KMS-11 (cell line): ENCODE results near the gene SULT1B1.

Experiments
- H2AFZ ChIP-seq: fragments of 200-600 bp; sonication (generic); 2 replicates; pipeline ENCODE4 v1.6.1; 2016; ENCODE audit warnings: antibody characterized with exemption, mixed run types, low read depth
- H3K27ac ChIP-seq: fragments of 200-600 bp; sonication (generic); 2 replicates; pipeline ENCODE4 v1.6.1; 2016; ENCODE audit warnings: mild to moderate bottlenecking, mixed run types
- H3K27me3 ChIP-seq: fragments of 200-600 bp; sonication (generic); 2 replicates; pipeline ENCODE4 v1.6.1; 2017; ENCODE audit warnings: mild to moderate bottlenecking, low read depth, mixed run types, moderate library complexity; ENCODE audit not compliant: insufficient read depth
- H3K36me3 ChIP-seq: fragments of 200-600 bp; sonication (generic); 2 replicates; pipeline ENCODE4 v1.6.1; 2017; ENCODE audit warnings: mild to moderate bottlenecking, mixed run types; ENCODE audit not compliant: insufficient read depth
- H3K4me1 ChIP-seq: fragments of 200-600 bp; sonication (generic); 2 replicates; pipeline ENCODE4 v1.6.1; 2016; ENCODE audit warnings: mild to moderate bottlenecking, low read depth, mixed run types; ENCODE audit not compliant: poor library complexity, severe bottlenecking
- H3K4me2 ChIP-seq: fragments of 200-600 bp; sonication (generic); 2 replicates; pipeline ENCODE4 v1.7.0; 2016; ENCODE audit warnings: mild to moderate bottlenecking, mixed run types
- H3K4me3 ChIP-seq: fragments of 200-600 bp; sonication (generic); IDR thresholded peaks from 2 replicates; pipeline ENCODE4 v1.6.1; 2017; ENCODE audit warnings: low read depth, low read length, mixed read lengths; ENCODE audit not compliant: insufficient read depth
- H3K79me2 ChIP-seq: fragments of 200-600 bp; sonication (generic); 2 replicates; pipeline ENCODE4 v1.6.1; 2016; ENCODE audit warnings: low read depth, mixed run types; ENCODE audit not compliant: insufficient read depth
- H3K9ac ChIP-seq: fragments of 200-600 bp; sonication (generic); 2 replicates; pipeline ENCODE4 v1.6.1; 2016; ENCODE audit warnings: mild to moderate bottlenecking, mixed run types
- H4K20me1 ChIP-seq: fragments of 200-600 bp; sonication (generic); 2 replicates; pipeline ENCODE4 v1.6.1; 2016; ENCODE audit warnings: mild to moderate bottlenecking, mixed run types; ENCODE audit not compliant: insufficient read depth
- CTCF ChIP-seq: fragments of 200-600 bp; sonication (generic); conservative IDR thresholded peaks from 2 replicates; pipeline ENCODE4 v1.6.1; 2017; ENCODE audit warnings: low read depth, mild to moderate bottlenecking, antibody characterized with exemption, low read length, moderate library complexity, mixed read lengths

Gene SULT1B1

GRCh38 chr4:69759189-69759604 is 1.2 kb downstream of the SULT1B1 start:
- Histone ChIP-seq H3K27me3 (no peaks in the 10 kb centered on the region), H3K27ac (no peak overlapping the region), H4K20me1 (no peaks in the 10 kb centered on the region), H3K36me3 (no peaks in the 10 kb centered on the region), H3K4me3 (no peak overlapping the region), H3K79me2 (no peaks in the 10 kb centered on the region), H2AFZ (no peak overlapping the region), H3K4me2 (no peak overlapping the region), H3K4me1 (peaks cover 3% of the 10 kb centered on the region), H3K9ac (no peak overlapping the region)
- no peak for TF ChIP-seq CTCF

DNA sequence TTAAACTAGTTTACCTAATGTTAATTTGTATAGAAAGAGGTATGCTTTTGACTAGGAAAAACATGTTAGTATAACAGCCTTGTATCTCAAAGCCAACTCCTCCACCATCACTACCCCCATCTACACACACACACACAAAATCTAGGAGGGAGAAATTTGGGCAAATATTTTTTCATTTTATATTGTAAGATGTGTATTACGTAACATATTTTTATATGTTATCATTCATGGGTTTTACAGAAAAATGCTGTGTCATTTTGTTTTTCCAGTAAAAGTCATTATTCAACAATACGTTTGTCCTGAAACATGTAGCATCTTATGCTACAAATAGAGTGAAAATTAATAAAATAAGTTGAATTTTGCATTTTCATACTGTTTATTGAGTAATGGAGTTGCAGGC is 3.0 kb downstream of the SULT1B1 start:
- Histone ChIP-seq H3K4me3 (no peak overlapping the region), H3K27me3 (no peaks in the 10 kb centered on the region), H3K4me2 (no peak overlapping the region), H3K9ac (no peak overlapping the region), H4K20me1 (no peaks in the 10 kb centered on the region), H3K4me1 (no peaks in the 10 kb centered on the region), H2AFZ (no peak overlapping the region), H3K79me2 (no peaks in the 10 kb centered on the region), H3K27ac (no peak overlapping the region), H3K36me3 (no peaks in the 10 kb centered on the region)
- no peak for TF ChIP-seq CTCF

- Histone ChIP-seq H3K9ac (no peak overlapping the region), H3K36me3 (no peaks in the 10 kb centered on the region), H3K27me3 (no peaks in the 10 kb centered on the region), H3K4me3 (no peak overlapping the region), H4K20me1 (no peaks in the 10 kb centered on the region), H3K4me2 (no peak overlapping the region), H3K27ac (no peak overlapping the region), H3K4me1 (no peaks in the 10 kb centered on the region), H2AFZ (no peak overlapping the region), H3K79me2 (no peaks in the 10 kb centered on the region)
- TF ChIP-seq CTCF = no peak
Measured at GRCh38 chr4:69754926-69755580, 5.4 kb downstream of the SULT1B1 start.

- no peak for TF ChIP-seq CTCF
- Histone ChIP-seq H3K36me3 (no peaks in the 10 kb centered on the region), H3K9ac (no peak overlapping the region), H2AFZ (no peak overlapping the region), H3K79me2 (no peaks in the 10 kb centered on the region), H4K20me1 (no peaks in the 10 kb centered on the region), H3K27me3 (no peaks in the 10 kb centered on the region), H3K27ac (no peak overlapping the region), H3K4me2 (no peak overlapping the region), H3K4me3 (no peak overlapping the region), H3K4me1 (no peaks in the 10 kb centered on the region)
Measured at GRCh38 chr4:69753686-69754085, 6.7 kb downstream of the SULT1B1 start.
